Neural crest cell (in vitro differentiated cells): Measurements from ENCODE around the gene NCKAP5L. TPM values are rescaled to one million over a fixed set of nuclear protein-coding genes. Genes with fewer than 3 reads are reported as not detected.
"Not testable (repeated sequence)": the region's sequence is repeated elsewhere in the genome, so short reads cannot be mapped to it uniquely, and the experiment has no call there.

ENCODE experiments used
- DNase-seq: peaks from one replicate; pipeline ENCODE4 v3.0.0; 2021; ENCODE audit warnings: low read depth, mixed read lengths, low spot score
- H3K27ac Mint-ChIP-seq: one replicate; pipeline ENCODE4 v1.8.0; 2021; ENCODE audit warnings: mild to moderate bottlenecking, mixed read lengths; ENCODE audit not compliant: unreplicated experiment
- H3K27me3 Mint-ChIP-seq: 2 replicates; pipeline ENCODE4 v1.8.0; 2021; ENCODE audit warnings: low read depth, mild to moderate bottlenecking, mixed read lengths
- H3K36me3 Mint-ChIP-seq: 2 replicates; pipeline ENCODE4 v1.8.0; 2021; ENCODE audit warnings: low read depth, mild to moderate bottlenecking, mixed read lengths
- H3K4me1 Mint-ChIP-seq: 2 replicates; pipeline ENCODE4 v1.8.0; 2021; ENCODE audit warnings: mixed read lengths
- H3K4me3 Mint-ChIP-seq: one replicate; pipeline ENCODE4 v1.8.0; 2021; ENCODE audit warnings: mild to moderate bottlenecking, mixed read lengths
- H3K9me3 Mint-ChIP-seq: 2 replicates; pipeline ENCODE4 v1.8.0; 2021; ENCODE audit warnings: mixed read lengths
- CTCF ChIP-seq: fragments of 200-600 bp; sonication (generic); conservative IDR thresholded peaks from 2 replicates; pipeline ENCODE4 v1.5.0; 2021; ENCODE audit warnings: antibody characterized with exemption, mild to moderate bottlenecking
- total RNA-seq: library from RNA; stranded (reverse); gene quantifications from 2 replicates; pipeline ENCODE4 v1.2.1, GENCODE V29; 2021

The NCKAP5L gene
- total RNA-seq, 1 donor from 2014 or later, result 45.0 TPM

- Mint-ChIP-seq H3K9me3 (no peaks in the 10 kb centered on the region), H3K4me3 (no peak overlapping the region), H3K4me1 (peaks cover 2% of the 10 kb centered on the region), H3K27me3 (peaks cover 9% of the 10 kb centered on the region), H3K36me3 (no peaks in the 10 kb centered on the region), H3K27ac (no peak overlapping the region)
- TF ChIP-seq CTCF, result peak; percentile 95
- peak; percentile 85 for DNase-seq
Observed at GRCh38 chr12:49866859-49867569, 38.8 kb upstream of the NCKAP5L start.

GRCh38 chr12:49865782-49866135, 37.5 kb upstream of the NCKAP5L start:
- Mint-ChIP-seq H3K9me3 (no peaks in the 10 kb centered on the region), H3K27ac (peak overlapping the region; percentile 67), H3K27me3 (peaks cover 9% of the 10 kb centered on the region), H3K4me3 (no peak overlapping the region), H3K36me3 (no peaks in the 10 kb centered on the region), H3K4me1 (no peaks in the 10 kb centered on the region)
- no peak for DNase-seq
- TF ChIP-seq CTCF, result no peak

GRCh38 chr12:49865109-49865781, 37.0 kb upstream of the NCKAP5L start:
- TF ChIP-seq CTCF, result no peak

GRCh38 chr12:49864798-49865090, 36.5 kb upstream of the NCKAP5L start:
- H3K36me3 Mint-ChIP-seq, result no peaks in the 10 kb centered on the region
- no peak for DNase-seq
- no peak overlapping the region for H3K27ac Mint-ChIP-seq
- H3K4me3 Mint-ChIP-seq, result no peak overlapping the region
- peaks cover 9% of the 10 kb centered on the region for H3K27me3 Mint-ChIP-seq
- H3K4me1 Mint-ChIP-seq, result no peaks in the 10 kb centered on the region
- peaks cover 2% of the 10 kb centered on the region for H3K9me3 Mint-ChIP-seq
- no peak for TF ChIP-seq CTCF

More at GRCh38 chr12:49865109-49865781, 37.0 kb upstream of the NCKAP5L start:
- Mint-ChIP-seq H3K27ac (no peak overlapping the region), H3K36me3 (no peaks in the 10 kb centered on the region), H3K4me1 (no peaks in the 10 kb centered on the region), H3K27me3 (peaks cover 9% of the 10 kb centered on the region), H3K9me3 (no peaks in the 10 kb centered on the region), H3K4me3 (no peak overlapping the region)
- no peak for DNase-seq

GRCh38 chr12:49863946-49864797, 36.0 kb upstream of the NCKAP5L start:
- Mint-ChIP-seq H3K27me3 (peaks cover 9% of the 10 kb centered on the region), H3K27ac (no peak overlapping the region), H3K36me3 (no peaks in the 10 kb centered on the region), H3K4me3 (no peak overlapping the region), H3K4me1 (no peaks in the 10 kb centered on the region), H3K9me3 (peaks cover 3% of the 10 kb centered on the region)
- DNase-seq, result no peak
- TF ChIP-seq CTCF, result no peak

GRCh38 chr12:49860921-49861320, 32.7 kb upstream of the NCKAP5L start:
- H3K27me3 Mint-ChIP-seq, result peaks cover 36% of the 10 kb centered on the region
- H3K9me3 Mint-ChIP-seq, H3K4me3 Mint-ChIP-seq, H3K27ac Mint-ChIP-seq, H3K36me3 Mint-ChIP-seq, H3K4me1 Mint-ChIP-seq, DNase-seq: not testable (repeated sequence)

- H3K36me3 Mint-ChIP-seq, H3K27ac Mint-ChIP-seq, H3K9me3 Mint-ChIP-seq, H3K4me1 Mint-ChIP-seq, DNase-seq, H3K4me3 Mint-ChIP-seq: not testable (repeated sequence)
- H3K27me3 Mint-ChIP-seq, result peaks cover 66% of the 10 kb centered on the region
Observed at GRCh38 chr12:49855890-49856289, 27.7 kb upstream of the NCKAP5L start.
